ENCODE data around the gene ALDH3B1. TPM values are rescaled to one million over a fixed set of nuclear protein-coding genes. Genes with fewer than 3 reads are reported as not detected.
A peak's percentile ranks its signal among the peaks of the same experiment; 100 is the strongest.
"Not testable (repeated sequence)": the region's sequence is repeated elsewhere in the genome, so short reads cannot be mapped to it uniquely, and the experiment has no call there.

ALDH3B1 gene
- total RNA-seq: under 1 TPM in 1 of 2 donors, not detected in 1; 0.08 TPM

- H3K4me3 Mint-ChIP-seq: no peak within 1 kb of the TSS
- H3K27me3 Mint-ChIP-seq: no peaks in the 10 kb centered on the region
- peak within 1 kb of the TSS; percentile 30 for H3K27ac Mint-ChIP-seq
- H3K9me3 Mint-ChIP-seq: no peaks in the 10 kb centered on the region
- no peaks in the 10 kb centered on the region for H3K36me3 Mint-ChIP-seq (ENCODE audit: low read depth)
- ATAC-seq (replicated peaks): peak; percentile 9
- H3K4me1 Mint-ChIP-seq: no peaks in the 10 kb centered on the region
Measured at GRCh38 chr11:68010090-68011041, at the start of gene ALDH3B1. Gene ALDH3B1, plus strand, starts transcription at chr11:68010327. Its CDS starts 4,971 bp downstream, at chr11:68015298.

DNA sequence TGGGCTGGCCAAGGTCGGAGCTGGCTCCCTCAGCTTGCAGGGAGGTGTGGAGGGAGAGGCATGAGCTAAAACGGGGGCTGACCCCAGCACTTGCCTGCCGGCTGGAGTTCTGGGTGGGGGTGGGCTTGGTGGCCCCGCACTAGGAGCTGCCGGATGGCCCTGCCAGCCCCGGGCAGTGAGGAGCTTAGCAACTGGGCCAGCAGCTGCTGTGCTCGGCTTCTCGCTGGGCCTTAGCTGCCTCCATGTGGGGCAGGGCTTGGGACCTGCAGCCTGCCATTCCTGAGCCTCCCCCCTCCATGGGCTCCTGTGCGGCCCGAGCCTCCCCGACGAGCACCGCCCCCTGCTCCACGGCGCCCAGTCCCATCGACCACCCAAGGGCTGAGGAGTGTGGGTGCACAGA, 46.9 kb upstream of the ALDH3B1 start:
- H3K27ac Mint-ChIP-seq; H3K36me3 Mint-ChIP-seq (ENCODE audit: low read depth); H3K9me3 Mint-ChIP-seq; H3K4me3 Mint-ChIP-seq; ATAC-seq (replicated peaks); H3K4me1 Mint-ChIP-seq; H3K27me3 Mint-ChIP-seq: not testable (repeated sequence)

DNA sequence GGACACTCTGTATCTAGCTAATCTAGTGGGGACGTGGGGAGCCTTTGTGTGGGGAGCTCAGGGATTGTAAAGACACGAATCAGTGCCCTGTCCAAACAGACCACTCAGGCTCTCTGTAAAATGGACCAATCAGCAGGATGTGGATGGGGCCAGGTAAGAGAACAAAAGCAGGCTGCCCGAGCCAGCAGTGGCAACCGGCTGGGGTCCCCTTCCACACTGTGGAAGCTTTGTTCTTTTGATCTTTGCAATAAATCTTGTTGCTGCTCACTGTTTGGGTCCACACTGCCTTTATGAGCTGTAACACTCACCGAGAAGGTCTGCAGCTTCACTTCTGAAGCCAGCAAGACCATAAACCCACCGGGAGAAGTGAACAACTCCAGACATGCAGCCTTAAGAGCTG, 46.2 kb upstream of the ALDH3B1 start:
- not testable (repeated sequence) for H3K4me3 Mint-ChIP-seq

GRCh38 chr11:67964746-67965145, 45.4 kb upstream of the ALDH3B1 start:
- H3K4me3 Mint-ChIP-seq; ATAC-seq (replicated peaks); H3K27ac Mint-ChIP-seq; H3K27me3 Mint-ChIP-seq; H3K9me3 Mint-ChIP-seq; H3K4me1 Mint-ChIP-seq; H3K36me3 Mint-ChIP-seq (ENCODE audit: low read depth): not testable (repeated sequence)

More for the DNA sequence above, 46.2 kb upstream of the ALDH3B1 start:
- H3K36me3 Mint-ChIP-seq (ENCODE audit: low read depth); ATAC-seq (replicated peaks); H3K4me1 Mint-ChIP-seq; H3K27ac Mint-ChIP-seq; H3K9me3 Mint-ChIP-seq; H3K27me3 Mint-ChIP-seq: not testable (repeated sequence)

GRCh38 chr11:67965830-67966348, 44.2 kb upstream of the ALDH3B1 start:
- not testable (repeated sequence) for H3K4me1 Mint-ChIP-seq; H3K4me3 Mint-ChIP-seq; H3K9me3 Mint-ChIP-seq; H3K27ac Mint-ChIP-seq; ATAC-seq (replicated peaks); H3K27me3 Mint-ChIP-seq; H3K36me3 Mint-ChIP-seq (ENCODE audit: low read depth)

- not testable (repeated sequence) for H3K27ac Mint-ChIP-seq; H3K4me3 Mint-ChIP-seq; H3K4me1 Mint-ChIP-seq; H3K9me3 Mint-ChIP-seq; H3K36me3 Mint-ChIP-seq (ENCODE audit: low read depth); ATAC-seq (replicated peaks)
- H3K27me3 Mint-ChIP-seq: peaks cover 22% of the 10 kb centered on the region
Measured at GRCh38 chr11:67974746-67975145, 35.4 kb upstream of the ALDH3B1 start.

DNA sequence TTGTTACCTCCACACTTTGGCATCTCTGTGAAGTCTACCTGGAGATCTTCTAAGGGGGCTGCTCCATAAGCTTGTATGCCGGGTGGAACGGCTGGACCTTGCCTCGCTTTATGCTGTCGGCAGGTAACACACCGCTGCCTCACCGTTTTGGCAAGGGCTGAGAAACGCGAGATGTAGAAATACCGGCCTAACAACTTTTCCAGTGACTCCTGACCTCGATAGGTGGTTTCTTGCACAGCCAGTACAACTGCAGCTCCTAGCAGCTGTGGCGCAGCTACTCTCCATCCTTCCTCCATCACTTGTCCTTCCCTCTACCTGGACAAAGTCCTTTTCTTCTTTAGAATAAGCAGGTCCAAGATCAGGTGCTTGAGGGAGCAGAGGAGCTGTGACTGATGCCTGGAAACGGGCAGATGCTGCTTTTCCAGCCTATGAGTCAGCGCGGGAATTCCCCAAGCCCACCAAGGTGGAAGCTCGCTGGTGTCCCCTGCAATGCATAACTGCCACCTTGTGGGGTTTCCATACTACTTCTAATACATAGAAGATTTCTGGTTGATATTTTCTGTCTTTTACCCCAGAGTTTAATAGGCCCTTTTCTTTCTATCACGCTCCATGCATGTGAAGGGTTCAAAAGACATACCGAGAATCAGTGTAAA, 31.2 kb upstream of the ALDH3B1 start:
- H3K36me3 Mint-ChIP-seq (ENCODE audit: low read depth); ATAC-seq (replicated peaks); H3K4me3 Mint-ChIP-seq; H3K27ac Mint-ChIP-seq; H3K4me1 Mint-ChIP-seq; H3K9me3 Mint-ChIP-seq: not testable (repeated sequence)
- H3K27me3 Mint-ChIP-seq: peaks cover 18% of the 10 kb centered on the region

DNA sequence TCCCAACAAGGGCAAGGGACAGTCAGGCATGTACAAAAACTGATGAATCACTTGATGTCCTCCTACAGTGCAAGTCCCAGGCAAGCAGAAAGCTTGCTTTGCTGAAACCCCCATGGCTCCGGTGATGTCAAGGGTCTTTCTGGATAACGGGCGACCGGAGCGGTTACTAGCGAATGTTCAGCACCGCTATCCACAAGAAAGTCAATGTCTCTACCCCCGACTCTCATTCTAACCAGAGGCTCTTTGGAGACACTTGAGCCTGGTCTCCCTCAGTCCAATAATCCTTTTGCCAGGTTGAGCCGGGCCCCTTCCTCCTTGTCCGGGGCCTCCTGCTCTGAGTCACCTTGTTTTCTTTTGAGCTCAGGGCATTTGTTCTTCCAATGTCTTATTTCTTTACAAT, 28.9 kb upstream of the ALDH3B1 start:
- H3K4me3 Mint-ChIP-seq; ATAC-seq (replicated peaks); H3K9me3 Mint-ChIP-seq; H3K4me1 Mint-ChIP-seq; H3K27ac Mint-ChIP-seq; H3K36me3 Mint-ChIP-seq (ENCODE audit: low read depth): not testable (repeated sequence)
- H3K27me3 Mint-ChIP-seq: peaks cover 14% of the 10 kb centered on the region

GRCh38 chr11:67982255-67982857, 27.8 kb upstream of the ALDH3B1 start:
- not testable (repeated sequence) for H3K9me3 Mint-ChIP-seq; H3K4me3 Mint-ChIP-seq; ATAC-seq (replicated peaks); H3K36me3 Mint-ChIP-seq (ENCODE audit: low read depth); H3K4me1 Mint-ChIP-seq; H3K27ac Mint-ChIP-seq
- H3K27me3 Mint-ChIP-seq: peaks cover 11% of the 10 kb centered on the region

DNA sequence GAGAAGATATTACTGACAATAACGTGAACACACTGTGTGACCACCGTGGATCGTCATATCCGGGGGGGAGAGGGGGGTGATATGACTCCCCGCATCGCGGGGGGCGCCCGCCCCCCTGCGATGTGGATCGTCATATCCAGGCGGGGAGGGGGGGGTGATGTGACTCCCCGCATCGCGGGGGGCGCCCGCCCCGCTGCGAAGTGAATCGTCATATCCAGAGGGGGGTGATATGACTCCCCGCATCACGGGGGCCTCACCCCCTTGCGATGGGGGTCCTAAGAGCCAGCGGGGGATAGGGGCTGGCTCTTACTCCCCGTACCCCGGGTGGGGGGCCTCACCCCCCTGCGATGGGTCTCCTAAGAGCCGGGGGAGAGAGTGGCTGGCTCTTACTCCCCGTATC, 26.2 kb upstream of the ALDH3B1 start:
- Mint-ChIP-seq H3K9me3 (no peaks in the 10 kb centered on the region), H3K4me1 (no peaks in the 10 kb centered on the region), H3K4me3 (no peak overlapping the region), H3K27me3 (peaks cover 3% of the 10 kb centered on the region), H3K27ac (no peak overlapping the region), H3K36me3 (ENCODE audit: low read depth) (no peaks in the 10 kb centered on the region)
- ATAC-seq (replicated peaks): no peak

DNA sequence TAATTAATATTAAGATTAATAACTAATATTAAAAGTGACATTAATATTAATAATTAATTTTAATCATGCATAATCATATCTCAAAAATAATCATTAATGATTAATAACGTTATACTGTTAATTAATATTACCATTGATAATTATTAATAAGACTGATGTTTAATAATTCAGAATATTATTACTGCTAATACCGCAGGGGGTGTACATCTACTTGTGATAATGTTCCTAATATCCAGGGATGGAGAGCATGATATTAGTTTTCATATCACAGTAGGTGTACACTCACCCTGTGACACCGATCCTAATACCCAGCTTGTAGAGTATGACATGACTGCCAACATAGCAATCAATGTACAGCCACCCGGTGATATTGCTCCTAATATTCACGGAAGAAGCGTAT, 24.8 kb upstream of the ALDH3B1 start:
- H3K36me3 Mint-ChIP-seq (ENCODE audit: low read depth); H3K4me3 Mint-ChIP-seq; H3K4me1 Mint-ChIP-seq; H3K27me3 Mint-ChIP-seq; ATAC-seq (replicated peaks); H3K9me3 Mint-ChIP-seq; H3K27ac Mint-ChIP-seq: not testable (repeated sequence)

- peak; percentile 23 for ATAC-seq (replicated peaks)
- H3K4me3 Mint-ChIP-seq; H3K27ac Mint-ChIP-seq; H3K4me1 Mint-ChIP-seq; H3K27me3 Mint-ChIP-seq; H3K9me3 Mint-ChIP-seq; H3K36me3 Mint-ChIP-seq (ENCODE audit: low read depth): not testable (repeated sequence)
Measured at GRCh38 chr11:67990546-67991346, 19.4 kb upstream of the ALDH3B1 start.

DNA sequence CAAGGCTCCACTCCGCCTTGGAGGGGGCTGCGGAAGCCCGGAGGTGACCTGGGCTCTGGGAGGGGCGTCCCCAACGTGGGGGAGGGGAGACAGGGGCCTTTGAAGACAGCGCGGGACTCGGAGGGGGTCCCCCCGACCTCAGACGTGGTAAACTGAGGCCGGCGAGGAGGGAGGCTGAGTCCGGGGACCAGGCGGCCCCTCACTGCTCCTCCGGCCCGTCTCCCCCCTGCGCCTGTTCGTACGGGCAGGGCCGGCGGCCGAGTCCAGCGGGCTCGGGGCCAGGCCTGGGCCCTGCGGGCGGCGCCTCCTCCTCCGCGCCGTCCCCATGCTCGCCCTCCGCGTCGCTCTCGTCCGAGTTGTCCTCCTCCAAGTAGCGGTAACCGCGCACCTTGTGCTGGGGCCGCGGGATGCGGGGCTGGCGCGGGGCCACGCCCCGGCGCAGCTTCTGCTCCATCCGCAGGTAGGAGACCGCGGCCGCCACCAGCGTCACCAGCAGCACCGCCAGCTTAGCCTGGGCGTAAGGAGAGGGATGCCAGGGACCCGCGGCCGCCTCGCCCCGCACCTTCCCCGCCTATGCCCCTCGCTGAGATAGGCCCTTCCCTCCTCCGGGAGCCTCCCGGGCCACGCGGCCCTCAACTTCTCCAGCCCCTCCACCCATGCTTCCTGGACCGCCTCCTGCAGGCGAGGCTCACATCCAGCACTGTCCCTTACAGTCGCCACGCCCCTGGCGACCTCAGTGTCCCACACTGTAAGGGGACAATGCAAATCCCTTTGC, 18.6 kb upstream of the ALDH3B1 start:
- not testable (repeated sequence) for ATAC-seq (replicated peaks); H3K9me3 Mint-ChIP-seq; H3K4me3 Mint-ChIP-seq; H3K4me1 Mint-ChIP-seq; H3K27ac Mint-ChIP-seq; H3K36me3 Mint-ChIP-seq (ENCODE audit: low read depth); H3K27me3 Mint-ChIP-seq

Data from activated T-helper 17 cell treated with anti-CD3 and anti-CD28 coated beads, Interleukin-2, amount 50 U/mL, for 72 hours (primary cell).